K562 (cell line): ENCODE measurements around the gene SYNGR4. TPM values are rescaled to one million over a fixed set of nuclear protein-coding genes. Genes with fewer than 3 reads are reported as not detected.

Experiments
- BCOR ChIP-seq: fragments of 450-650 bp; IDR thresholded peaks from 2 replicates; pipeline ENCODE4 v1.6.1; 2016
- GTF2F1 ChIP-seq: IDR thresholded peaks from 2 replicates; pipeline ENCODE4 v1.6.1; 2011; ENCODE audit warnings: low read depth, low read length, improper control_type of control experiment
- KLF6 ChIP-seq: fragments of 250-450 bp; sonication (Bioruptor Pico); IDR thresholded peaks from 2 replicates; pipeline ENCODE4 v1.4.0; 2020; ENCODE audit warnings: mild to moderate bottlenecking, moderate library complexity, borderline replicate concordance
- MBD2 ChIP-seq: sonication (generic); IDR thresholded peaks from 2 replicates; pipeline ENCODE4 v1.6.1; 2016; ENCODE audit warnings: low read depth, borderline replicate concordance
- MCM5 ChIP-seq: fragments of 450-650 bp; IDR thresholded peaks from 2 replicates; pipeline ENCODE4 v1.6.1; 2016; ENCODE audit warnings: low read depth
- SMC3 ChIP-seq: conservative IDR thresholded peaks from 2 replicates; pipeline ENCODE4 v1.6.1; 2011; ENCODE audit warnings: low read depth, low read length, improper control_type of control experiment; ENCODE audit not compliant: insufficient read depth
- SNRNP70 ChIP-seq: fragments of 200-400 bp; formaldehyde crosslinking; optimal IDR thresholded peaks from 2 replicates; pipeline ENCODE3; 2017; ENCODE audit warnings: low read depth, low read length
- XRCC5 ChIP-seq: fragments of 200-400 bp; formaldehyde crosslinking; IDR thresholded peaks from 2 replicates; pipeline ENCODE4 v1.6.1; 2017; ENCODE audit warnings: low read depth, mild to moderate bottlenecking, low read length
- ZNF124 ChIP-seq: sonication (generic); formaldehyde crosslinking; IDR thresholded peaks from 2 replicates; pipeline ENCODE4 v1.8.1; 2022; ENCODE audit warnings: missing genetic modification reagents
- ZNF133 ChIP-seq: fragments of 250-450 bp; sonication (Bioruptor Pico); IDR thresholded peaks from 2 replicates; pipeline ENCODE4 v1.4.0; 2020; ENCODE audit warnings: mild to moderate bottlenecking
- ZNF165 ChIP-seq: fragments of 250-450 bp; sonication (Bioruptor Pico); IDR thresholded peaks from 2 replicates; pipeline ENCODE4 v1.4.0; 2020; ENCODE audit warnings: borderline replicate concordance
- ZZZ3 ChIP-seq: fragments of 450-650 bp; IDR thresholded peaks from 2 replicates; pipeline ENCODE4 v1.6.1; 2016; ENCODE audit warnings: antibody characterized with exemption, mild to moderate bottlenecking, moderate library complexity
- polyA plus RNA-seq, 8 experiments: library from polyadenylated mRNA; depleted of rRNA in 4 of 8; stranded (reverse) in 5 of 8; unstranded in 3 of 8; fragments of >200 nt; fragmentation: Nextera tagmentation in 2 of 8; fragmentation: Illumina TruSeq in 1 of 8; extraction: Ambion mirVana in 2 of 8; extraction: Trizol in 1 of 8; gene quantifications; 2 replicates each; pipeline versions ENCODE4 v1.2.1 to v1.2.3, GENCODE V29; 2011 to 2014; ENCODE audit warnings: inconsistent platforms in 1 of 8, missing spikeins in 1 of 8
- total RNA-seq, 7 experiments: library from RNA; depleted of rRNA in 6 of 7; stranded (reverse); fragments of >200 nt in 6 of 7; fragmentation: Illumina TruSeq in 2 of 7; extraction: Trizol in 2 of 7; gene quantifications; 2 replicates each; pipeline versions ENCODE4 v1.2.1 to v1.2.3, GENCODE V29; 2011 to 2021; ENCODE audit warnings: low replicate concordance in 1 of 7
- TF ChIP-seq, protein P1 (sequence below): fragments of 450-650 bp; IDR thresholded peaks from 2 replicates; pipeline ENCODE4 v1.6.1; 2014; ENCODE audit warnings: low read depth, mild to moderate bottlenecking, moderate library complexity, borderline replicate concordance
- TF ChIP-seq, protein P2 (sequence below): fragments of 450-650 bp; IDR thresholded peaks from 2 replicates; pipeline ENCODE4 v1.6.1; 2016; ENCODE audit warnings: low read depth, mild to moderate bottlenecking, moderate library complexity

SYNGR4 gene
- total and polyA plus RNA-seq, 9 of the 15 experiments (the other 6 are each of a cell fraction or from before 2014, with no cell fraction given) = 0.07 to 0.14 TPM; not detected in 7

DNA sequence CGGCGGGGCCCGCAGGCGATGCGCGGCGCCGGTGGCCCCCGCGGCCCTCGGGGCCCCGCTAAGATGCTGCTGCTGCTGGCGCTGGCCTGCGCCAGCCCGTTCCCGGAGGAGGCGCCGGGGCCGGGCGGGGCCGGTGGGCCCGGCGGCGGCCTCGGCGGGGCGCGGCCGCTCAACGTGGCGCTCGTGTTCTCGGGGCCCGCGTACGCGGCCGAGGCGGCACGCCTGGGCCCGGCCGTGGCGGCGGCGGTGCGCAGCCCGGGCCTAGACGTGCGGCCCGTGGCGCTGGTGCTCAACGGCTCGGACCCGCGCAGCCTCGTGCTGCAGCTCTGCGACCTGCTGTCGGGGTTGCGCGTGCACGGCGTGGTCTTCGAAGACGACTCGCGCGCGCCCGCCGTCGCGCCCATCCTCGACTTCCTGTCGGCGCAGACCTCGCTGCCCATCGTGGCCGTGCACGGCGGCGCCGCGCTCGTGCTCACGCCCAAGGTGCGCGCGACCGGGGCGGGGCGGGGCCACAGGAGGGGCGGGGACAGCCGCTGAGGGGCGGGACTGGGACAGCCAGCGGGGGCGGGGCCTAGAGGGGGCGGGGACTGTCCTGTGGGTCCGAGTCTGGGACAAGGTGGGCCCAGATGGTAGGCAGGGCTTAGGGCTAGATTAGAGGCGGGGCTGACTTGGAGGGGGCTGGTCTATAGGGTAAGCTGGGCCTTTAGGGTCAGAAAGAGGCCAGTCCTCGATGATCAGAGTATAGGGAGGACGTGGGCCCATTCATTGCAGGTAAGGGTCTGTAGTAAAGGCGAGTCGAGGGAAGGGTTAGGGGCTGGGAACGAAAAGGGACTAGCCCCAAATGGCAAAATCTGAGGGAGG is 34.4 kb downstream of the SYNGR4 start (continued):
- TF ChIP-seq KLF6 (CRISPR knock-in tag) = no peak
- no peak for TF ChIP-seq GTF2F1
- no peak for TF ChIP-seq ZNF124 (CRISPR knock-in tag)
- TF ChIP-seq MCM5 = no peak
- TF ChIP-seq ZZZ3 = no peak
- TF ChIP-seq, protein P1, sequence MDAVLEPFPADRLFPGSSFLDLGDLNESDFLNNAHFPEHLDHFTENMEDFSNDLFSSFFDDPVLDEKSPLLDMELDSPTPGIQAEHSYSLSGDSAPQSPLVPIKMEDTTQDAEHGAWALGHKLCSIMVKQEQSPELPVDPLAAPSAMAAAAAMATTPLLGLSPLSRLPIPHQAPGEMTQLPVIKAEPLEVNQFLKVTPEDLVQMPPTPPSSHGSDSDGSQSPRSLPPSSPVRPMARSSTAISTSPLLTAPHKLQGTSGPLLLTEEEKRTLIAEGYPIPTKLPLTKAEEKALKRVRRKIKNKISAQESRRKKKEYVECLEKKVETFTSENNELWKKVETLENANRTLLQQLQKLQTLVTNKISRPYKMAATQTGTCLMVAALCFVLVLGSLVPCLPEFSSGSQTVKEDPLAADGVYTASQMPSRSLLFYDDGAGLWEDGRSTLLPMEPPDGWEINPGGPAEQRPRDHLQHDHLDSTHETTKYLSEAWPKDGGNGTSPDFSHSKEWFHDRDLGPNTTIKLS = peak; percentile 80; the same call in 1 of the 2 replicates
- no peak for TF ChIP-seq SMC3
- TF ChIP-seq MBD2 = no peak
- TF ChIP-seq ZNF165 = no peak
- no peak for TF ChIP-seq BCOR
- TF ChIP-seq, protein P2, sequence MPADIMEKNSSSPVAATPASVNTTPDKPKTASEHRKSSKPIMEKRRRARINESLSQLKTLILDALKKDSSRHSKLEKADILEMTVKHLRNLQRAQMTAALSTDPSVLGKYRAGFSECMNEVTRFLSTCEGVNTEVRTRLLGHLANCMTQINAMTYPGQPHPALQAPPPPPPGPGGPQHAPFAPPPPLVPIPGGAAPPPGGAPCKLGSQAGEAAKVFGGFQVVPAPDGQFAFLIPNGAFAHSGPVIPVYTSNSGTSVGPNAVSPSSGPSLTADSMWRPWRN = no peak
- TF ChIP-seq XRCC5 = no peak
- no peak for TF ChIP-seq ZNF133
- TF ChIP-seq SNRNP70 = no peak
